C4-2B (cell line): ENCODE measurements around the gene CAMTA1.

Experiments used
- CTCF ChIP-seq: fragments of 450-650 bp; conservative IDR thresholded peaks from 2 replicates; pipeline ENCODE4 v1.5.1; 2017; ENCODE audit warnings: mild to moderate bottlenecking
- ZFX ChIP-seq: fragments of 450-650 bp; IDR thresholded peaks from 2 replicates; pipeline ENCODE4 v1.6.1; 2017

- TF ChIP-seq CTCF (no peak), ZFX (no peak)
These were observed 575.3 kb downstream of the CAMTA1 start for GRCh38 chr1:7360526-7360925.
